Measurements from ENCODE around the gene AATK. TPM values are rescaled to one million over a fixed set of nuclear protein-coding genes. Genes with fewer than 3 reads are reported as not detected.

AATK gene
- total RNA-seq, 1 experiment from 2014 or later: 4.4 TPM

- Histone ChIP-seq H3K9ac (ENCODE audit: low read length) (no peak overlapping the region), H2AFZ (ENCODE audit: low read depth, low read length, poor library complexity, severe bottlenecking) (no peak overlapping the region), H3K4me3 (replicated peaks in 1 of 2; ENCODE audit: low read depth in 1 of 2, low read length in 2 of 2) (no peak overlapping the region), H3K27ac (ENCODE audit: low read depth, low read length) (no peak overlapping the region; the same call in 1 of the 2 replicates), H4K20me1 (ENCODE audit: insufficient read depth) (peaks cover 2% of the 10 kb centered on the region; the same call in 1 of the 2 replicates), H3K36me3 (ENCODE audit: control insufficient read depth in 1 of 2, insufficient read depth in 2 of 2, low read length in 2 of 2) (peaks cover 5 to 32% of the 10 kb centered on the region in 2 experiments; a peak in 3 of 4 replicates), H3K4me2 (ENCODE audit: low read length) (no peak overlapping the region), H3K9me3 (ENCODE audit: control insufficient read depth in 1 of 2, insufficient read depth in 1 of 2, low read depth in 1 of 2, low read length in 2 of 2) (no peaks in the 10 kb centered on the region), H3K27me3 (ENCODE audit: insufficient read depth, low read length) (no peaks in the 10 kb centered on the region), H3K79me2 (ENCODE audit: insufficient read depth, low read length) (peaks cover 74% of the 10 kb centered on the region; the same call in 1 of the 2 replicates), H3K9me2 (ENCODE audit: insufficient read depth) (no peaks in the 10 kb centered on the region), H3K4me1 (ENCODE audit: control insufficient read depth in 1 of 2, insufficient read depth in 2 of 2, low read length in 2 of 2) (peaks cover 12 to 29% of the 10 kb centered on the region in 2 experiments)
- ChIA-PET RAD21 (ENCODE audit: low non-redundant PET in 1 of 2, low total read pairs in 2 of 2, uncharacterized antibody in 2 of 2, unreplicated experiment in 2 of 2) (no interaction called here), POLR2A (no interaction called here), CTCF (no interaction called here)
- DNase-seq (ENCODE audit: low read depth, low spot score) (no peak), ATAC-seq (no peak)
- intact Hi-C loops (cut with micrococcal nuclease): no loop called here
- no TSS peak for BruUV-seq (replicated peaks)
- TF ChIP-seq EGR1 (IDR thresholded peaks at IDR 0.05; ENCODE audit: low read depth) (no peak), ATF3 (IDR thresholded peaks at IDR 0.05) (no peak), MAX (IDR thresholded peaks at IDR 0.05) (no peak), FOSL1 (IDR thresholded peaks at IDR 0.05; ENCODE audit: low read depth) (no peak), CBX3 (IDR thresholded peaks at IDR 0.05; ENCODE audit: low read depth) (no peak), REST (IDR thresholded peaks at IDR 0.05; ENCODE audit: low read depth) (no peak), CEBPB (IDR thresholded peaks at IDR 0.05; ENCODE audit: low read depth) (no peak), ZNF274 (IDR thresholded peaks at IDR 0.05; ENCODE audit: low read depth, low read length) (no peak), JUND (IDR thresholded peaks at IDR 0.05) (no peak), EZH2 (IDR thresholded peaks at IDR 0.05) (no peak), ZBTB33 (IDR thresholded peaks at IDR 0.05; ENCODE audit: extremely low read depth, insufficient replicate concordance, low read length) (no peak), SP1 (IDR thresholded peaks at IDR 0.05; ENCODE audit: low read depth) (no peak), ZFX (IDR thresholded peaks at IDR 0.05) (no peak), RAD21 (IDR thresholded peaks at IDR 0.05; ENCODE audit: low read depth) (no peak), SRF (IDR thresholded peaks at IDR 0.05; ENCODE audit: low read depth) (no peak), TCF7L2 (IDR thresholded peaks at IDR 0.05; ENCODE audit: borderline replicate concordance, extremely low read depth, insufficient read depth, insufficient read length) (no peak), SIN3A (IDR thresholded peaks at IDR 0.05; ENCODE audit: low read depth) (no peak), CTCF (IDR thresholded peaks at IDR 0.05 in 2 of 3, conservative IDR thresholded peaks at IDR 0.05 in 1 of 3; ENCODE audit: borderline replicate concordance in 1 of 3, insufficient read depth in 1 of 3, low read depth in 2 of 3, low read length in 2 of 3) (no peak), YY1 (IDR thresholded peaks at IDR 0.05; ENCODE audit: extremely low read depth, insufficient replicate concordance, low read depth, low read length) (no peak), POLR2A (IDR thresholded peaks at IDR 0.05; ENCODE audit: borderline replicate concordance, extremely low read depth, insufficient read depth, insufficient read length) (no peak)
These were observed 90.7 kb downstream of the AATK start for GRCh38 chr17:81075307-81075706.

Measured in HCT116 (cell line).